Measurements from ENCODE around the gene AQP10. TPM values are rescaled to one million over a fixed set of nuclear protein-coding genes. Genes with fewer than 3 reads are reported as not detected.
"Not testable (repeated sequence)": the region's sequence is repeated elsewhere in the genome, so short reads cannot be mapped to it uniquely, and the experiment has no call there.

Gene AQP10, protein sequence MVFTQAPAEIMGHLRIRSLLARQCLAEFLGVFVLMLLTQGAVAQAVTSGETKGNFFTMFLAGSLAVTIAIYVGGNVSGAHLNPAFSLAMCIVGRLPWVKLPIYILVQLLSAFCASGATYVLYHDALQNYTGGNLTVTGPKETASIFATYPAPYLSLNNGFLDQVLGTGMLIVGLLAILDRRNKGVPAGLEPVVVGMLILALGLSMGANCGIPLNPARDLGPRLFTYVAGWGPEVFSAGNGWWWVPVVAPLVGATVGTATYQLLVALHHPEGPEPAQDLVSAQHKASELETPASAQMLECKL
- not detected for total RNA-seq

DNA sequence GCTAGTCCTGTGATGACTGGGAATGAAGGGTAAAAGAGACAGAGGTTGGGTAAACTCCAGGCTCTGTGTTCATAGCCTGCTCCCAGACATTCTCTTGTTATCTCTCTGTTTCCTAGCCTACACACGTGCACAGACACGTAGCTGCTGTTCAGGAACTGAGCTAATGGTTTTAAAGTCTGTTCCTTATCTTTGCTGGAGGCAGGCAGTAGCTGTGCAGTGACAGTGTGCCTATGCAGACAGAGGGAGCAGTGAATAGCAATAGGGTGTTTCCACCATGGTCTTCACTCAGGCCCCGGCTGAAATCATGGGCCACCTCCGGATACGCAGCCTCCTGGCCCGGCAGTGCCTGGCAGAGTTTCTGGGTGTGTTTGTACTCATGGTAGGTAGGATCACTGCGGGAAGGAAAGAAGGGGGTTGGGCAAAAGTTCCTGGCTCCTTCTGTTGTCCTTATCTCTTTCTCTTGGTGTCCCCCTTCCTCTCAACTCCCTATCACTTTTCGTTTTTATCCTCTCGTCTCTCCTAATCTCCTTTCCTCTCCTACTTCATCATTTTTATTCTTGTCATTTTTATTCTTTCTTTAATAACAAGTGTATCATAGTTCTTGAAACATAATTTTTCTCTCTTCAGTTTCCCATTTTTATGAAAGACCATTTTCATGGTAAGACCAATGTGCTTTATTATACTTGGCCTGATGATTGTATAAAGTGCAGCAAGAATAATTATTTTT, at the start of gene AQP10:
Gene AQP10 (plus strand): TSS at position 212 of the 727 bp plus-strand sequence. CDS start 63 bp downstream, at position 275.
- DNase-seq, result no peak
- CTCF ChIA-PET, result interaction anchor here (1.9 kb wide), 1 partner anchor 14 kb away, joined by 4 read pairs; no protein-coding TSS in a partner anchor
- peaks cover 10% of the 10 kb centered on the region for H3K4me1 Mint-ChIP-seq
- no peak within 1 kb of the TSS for H3K4me3 Mint-ChIP-seq
- POLR2A ChIA-PET, result no interaction called here
- H3K9me3 Mint-ChIP-seq, result peaks cover 15% of the 10 kb centered on the region
- H3K36me3 Mint-ChIP-seq (ENCODE audit: low read depth), result no peaks in the 10 kb centered on the region
- no peak within 1 kb of the TSS for H3K27ac Mint-ChIP-seq
- H3K27me3 Mint-ChIP-seq, result peaks cover 33% of the 10 kb centered on the region

DNA sequence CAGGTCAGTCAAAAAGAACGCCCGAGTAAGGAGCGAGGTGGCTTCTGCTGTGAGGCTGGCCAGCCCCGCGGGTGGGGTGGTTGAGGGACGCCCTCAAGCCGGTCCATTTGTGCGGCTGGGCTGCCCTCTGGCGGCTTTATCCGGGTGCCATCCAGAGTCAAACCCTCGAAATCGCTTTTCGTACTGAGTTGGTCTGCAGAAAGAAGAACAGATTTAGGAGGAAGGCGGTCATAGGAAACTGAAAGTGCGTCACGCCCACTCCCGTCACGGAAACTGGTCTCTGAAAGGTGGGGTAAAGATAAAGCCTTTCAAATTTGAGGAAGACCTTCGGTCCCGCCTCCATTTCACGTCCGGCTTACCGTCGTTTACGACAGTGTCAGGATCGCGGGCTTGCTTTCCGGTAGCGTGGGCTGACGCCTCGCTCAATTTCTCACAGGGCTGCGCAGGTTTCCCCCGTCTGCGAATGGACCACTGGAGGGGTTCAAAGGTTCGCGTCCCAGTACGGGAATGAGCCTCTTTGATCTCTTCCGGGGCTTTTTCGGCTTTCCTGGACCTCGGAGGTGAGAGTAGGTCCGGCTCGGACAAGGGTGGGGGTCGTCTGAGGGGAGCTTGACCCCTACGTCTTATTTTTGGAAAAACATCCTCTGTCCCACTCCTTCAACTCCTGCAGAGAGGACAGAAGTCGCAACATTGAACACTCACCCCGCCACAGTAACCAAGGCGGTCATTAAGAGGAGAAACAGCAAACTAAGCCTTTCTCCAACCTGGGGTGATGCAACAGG, 48.5 kb upstream of the AQP10 start, which contains the start of gene HAX1:
Gene HAX1 (plus strand): TSS at position 413 of the 782 bp plus-strand sequence. CDS start 95 bp downstream, at position 508.
- Mint-ChIP-seq H3K4me3 (peak within 1 kb of the TSS; percentile 89), H3K27me3 (no peaks in the 10 kb centered on the region), H3K4me1 (peaks cover 41% of the 10 kb centered on the region), H3K27ac (peak within 1 kb of the TSS; percentile 97), H3K36me3 (ENCODE audit: low read depth) (peaks cover 44% of the 10 kb centered on the region), H3K9me3 (no peaks in the 10 kb centered on the region)
- peak; percentile 98 for DNase-seq
- CTCF ChIA-PET, result interaction anchor here (0.5 to 1.7 kb wide), 17 partner anchors 9 to 274 kb away, joined by 3 to 9 read pairs (median 3); no protein-coding TSS in a partner anchor
- POLR2A ChIA-PET, result interaction anchor here (0.6 kb wide), 1 partner anchor 309 kb away, joined by 3 read pairs; the partner anchor contains the start of gene SLC39A1

DNA sequence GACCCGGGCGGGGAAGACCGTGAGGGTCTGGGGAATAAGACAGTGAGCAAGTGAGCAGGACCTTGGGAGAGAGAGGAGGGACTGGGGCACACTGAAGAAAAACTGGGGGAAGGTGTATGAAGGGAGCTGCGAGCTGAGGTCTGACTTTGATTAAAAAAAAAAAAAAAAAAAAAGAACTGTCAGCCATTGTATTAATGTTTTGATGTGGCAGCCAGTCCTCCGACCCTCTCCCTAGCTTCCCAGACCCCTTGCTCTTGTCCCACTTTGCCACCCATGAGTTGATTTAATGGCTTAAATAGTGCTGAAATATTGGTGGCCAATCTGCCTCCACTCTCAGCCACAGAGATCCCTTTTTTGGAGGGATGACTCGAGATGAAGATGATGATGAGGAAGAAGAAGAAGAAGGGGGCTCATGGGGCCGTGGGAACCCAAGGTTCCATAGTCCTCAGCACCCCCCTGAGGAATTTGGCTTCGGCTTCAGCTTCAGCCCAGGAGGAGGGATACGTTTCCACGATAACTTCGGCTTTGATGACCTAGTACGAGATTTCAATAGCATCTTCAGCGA, 47.8 kb upstream of the AQP10 start:
- peaks cover 41% of the 10 kb centered on the region for H3K4me1 Mint-ChIP-seq
- H3K36me3 Mint-ChIP-seq (ENCODE audit: low read depth), result peaks cover 42% of the 10 kb centered on the region
- peak overlapping the region; percentile 97 for H3K27ac Mint-ChIP-seq
- no peak for DNase-seq
- ChIA-PET POLR2A (no interaction called here), CTCF (interaction anchor here (0.6 to 1.4 kb wide), 7 partner anchors 55 to 274 kb away, joined by 3 to 4 read pairs (median 3); no protein-coding TSS in a partner anchor)
- H3K27me3 Mint-ChIP-seq, result no peaks in the 10 kb centered on the region
- H3K9me3 Mint-ChIP-seq, result no peaks in the 10 kb centered on the region
- H3K4me3 Mint-ChIP-seq, result peak overlapping the region; percentile 89

DNA sequence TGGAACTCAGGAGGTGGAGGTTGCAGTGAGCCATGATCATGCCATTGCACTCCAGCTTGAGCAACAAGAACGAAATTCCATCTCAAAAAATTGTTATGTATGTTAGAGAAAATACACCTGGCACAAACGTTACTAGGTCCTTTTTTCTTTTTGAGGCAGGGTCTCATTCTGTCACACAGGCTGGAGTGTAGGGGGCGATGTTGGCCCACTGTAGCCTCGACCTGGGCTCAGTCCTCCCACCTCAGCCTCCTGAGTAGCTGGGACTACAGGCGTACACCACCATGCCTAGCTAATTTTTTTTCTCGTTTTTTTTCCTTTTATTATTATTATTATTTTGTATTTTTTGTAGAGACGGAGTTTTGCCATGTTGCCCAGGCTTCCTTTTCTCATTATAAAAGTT, 44.1 kb upstream of the AQP10 start:
- Mint-ChIP-seq H3K36me3 (ENCODE audit: low read depth) (peaks cover 18% of the 10 kb centered on the region), H3K27me3 (no peaks in the 10 kb centered on the region), H3K4me1 (peaks cover 27% of the 10 kb centered on the region), H3K27ac (no peak overlapping the region), H3K4me3 (no peak overlapping the region), H3K9me3 (no peaks in the 10 kb centered on the region)
- peak; percentile 36 for DNase-seq
- ChIA-PET CTCF (interaction anchor here (0.5 to 1.4 kb wide), 6 partner anchors 21 to 399 kb away, joined by 3 to 6 read pairs (median 4); no protein-coding TSS in a partner anchor), POLR2A (no interaction called here)

DNA sequence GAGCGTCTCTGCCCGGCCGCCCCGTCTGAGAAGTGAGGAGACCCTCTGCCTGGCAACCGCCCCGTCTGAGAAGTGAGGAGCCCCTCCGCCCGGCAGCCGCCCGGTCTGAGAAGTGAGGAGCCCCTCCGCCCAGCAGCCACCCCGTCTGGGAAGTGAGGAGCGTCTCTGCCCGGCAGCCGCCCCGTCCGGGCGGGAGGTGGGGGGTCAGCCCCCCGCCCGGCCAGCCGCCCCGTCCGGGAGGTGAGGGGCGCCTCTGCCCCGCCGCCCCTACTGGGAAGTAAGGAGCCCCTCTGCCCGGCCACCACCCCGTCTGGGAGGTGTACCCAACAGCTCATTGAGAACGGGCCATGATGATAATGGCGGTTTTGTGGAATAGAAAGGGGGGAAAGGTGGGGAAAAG, 33.3 kb upstream of the AQP10 start:
- H3K36me3 Mint-ChIP-seq (ENCODE audit: low read depth); H3K9me3 Mint-ChIP-seq; DNase-seq; H3K27ac Mint-ChIP-seq; H3K4me3 Mint-ChIP-seq; CTCF ChIA-PET; POLR2A ChIA-PET; H3K4me1 Mint-ChIP-seq: not testable (repeated sequence)
- peaks cover 20% of the 10 kb centered on the region for H3K27me3 Mint-ChIP-seq

DNA sequence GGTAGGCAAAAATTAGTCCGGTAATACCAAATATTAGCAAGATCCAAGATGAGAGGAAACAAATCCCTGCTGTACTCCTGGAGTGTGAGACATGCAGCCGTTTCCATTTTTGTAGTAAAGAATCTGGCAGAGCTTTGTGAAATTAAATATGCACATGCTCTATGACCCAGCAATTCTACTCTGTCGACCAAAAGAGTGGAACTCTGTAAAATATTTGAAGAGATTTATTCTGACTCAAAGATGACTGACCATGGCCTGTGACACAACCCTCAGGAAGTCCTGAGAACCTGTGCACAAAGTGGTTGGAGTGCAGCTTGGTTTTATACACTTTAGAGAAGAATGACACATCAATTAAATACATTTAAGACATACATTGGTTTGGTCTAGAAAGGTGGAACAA, 32.2 kb upstream of the AQP10 start:
- no peak for DNase-seq
- no peak overlapping the region for H3K27ac Mint-ChIP-seq
- peaks cover 2% of the 10 kb centered on the region for H3K4me1 Mint-ChIP-seq
- ChIA-PET POLR2A (no interaction called here), CTCF (no interaction called here)
- H3K36me3 Mint-ChIP-seq (ENCODE audit: low read depth), result no peaks in the 10 kb centered on the region
- peaks cover 20% of the 10 kb centered on the region for H3K27me3 Mint-ChIP-seq
- H3K9me3 Mint-ChIP-seq, result peaks cover 10% of the 10 kb centered on the region
- H3K4me3 Mint-ChIP-seq, result no peak overlapping the region

DNA sequence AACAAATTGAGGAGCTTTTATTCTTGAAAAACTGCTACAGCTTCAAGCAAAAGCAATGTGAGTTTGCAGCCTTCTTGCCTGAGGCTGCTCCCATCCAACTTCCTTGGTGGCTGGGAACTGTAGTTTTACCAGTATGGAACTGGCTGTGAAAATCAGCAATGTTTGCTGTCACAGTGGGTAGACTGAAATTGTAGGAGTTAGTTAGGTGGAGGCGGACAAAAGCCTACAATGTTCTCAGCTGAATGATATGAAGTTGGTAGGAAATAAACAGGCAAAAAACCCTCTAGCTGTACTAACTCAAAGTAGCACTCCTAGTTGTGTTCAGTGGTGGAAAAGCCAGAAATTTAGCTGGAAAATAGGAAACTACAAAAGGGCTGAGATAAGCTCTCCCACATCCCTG, 30.0 kb upstream of the AQP10 start:
- H3K4me3 Mint-ChIP-seq, result no peak overlapping the region
- H3K36me3 Mint-ChIP-seq (ENCODE audit: low read depth), result peaks cover 5% of the 10 kb centered on the region
- no peak for DNase-seq
- peaks cover 23% of the 10 kb centered on the region for H3K27me3 Mint-ChIP-seq
- no peak overlapping the region for H3K27ac Mint-ChIP-seq
- no peaks in the 10 kb centered on the region for H3K4me1 Mint-ChIP-seq
- peaks cover 16% of the 10 kb centered on the region for H3K9me3 Mint-ChIP-seq
- ChIA-PET CTCF (interaction anchor here (0.6 to 0.7 kb wide), 4 partner anchors 12 to 546 kb away, joined by 3 to 5 read pairs (median 4); no protein-coding TSS in a partner anchor), POLR2A (no interaction called here)

DNA sequence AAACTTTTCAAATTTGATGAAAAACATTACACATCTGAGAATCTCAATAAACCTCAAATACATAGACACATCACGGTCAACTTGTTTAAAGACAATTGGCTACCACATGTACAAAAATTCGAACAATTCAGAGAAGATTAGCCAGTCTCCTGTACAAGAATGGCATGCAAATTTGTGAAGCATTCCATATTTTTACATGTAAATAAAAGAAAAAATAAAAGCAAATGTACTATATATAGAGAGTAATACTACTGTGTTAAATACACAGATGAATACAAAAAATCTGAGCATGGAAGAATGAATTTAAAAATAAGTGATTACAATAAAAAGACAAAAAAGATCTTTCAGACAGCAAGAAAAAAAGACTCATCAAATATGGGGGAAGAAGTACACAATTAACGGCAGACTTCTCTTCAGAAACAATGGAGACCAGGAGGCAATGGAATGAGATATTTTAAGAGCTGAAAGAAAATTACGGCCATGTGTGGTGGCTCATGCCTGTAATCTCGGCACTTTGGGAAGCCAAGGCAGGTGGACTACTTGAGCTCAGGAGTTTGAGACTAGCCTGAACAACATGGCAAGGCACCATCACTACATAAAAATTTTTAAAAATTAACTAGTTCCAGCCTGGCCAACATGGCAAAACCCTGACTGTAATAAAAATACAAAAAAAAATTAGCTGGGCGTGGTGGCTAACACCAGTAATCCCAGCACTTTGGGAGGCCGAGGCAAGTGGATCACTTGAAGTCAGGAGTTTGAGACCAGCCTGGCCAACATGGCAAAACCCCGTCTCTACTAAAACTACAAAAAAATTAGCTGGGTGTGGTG, 25.3 kb upstream of the AQP10 start:
- ChIA-PET CTCF (interaction anchor here (1.0 to 1.6 kb wide), 2 partner anchors 30 to 104 kb away, joined by 3 read pairs; partner anchors contain the start of gene TPM3), POLR2A (no interaction called here)
- H3K4me3 Mint-ChIP-seq, result no peak overlapping the region
- H3K36me3 Mint-ChIP-seq (ENCODE audit: low read depth), result peaks cover 5% of the 10 kb centered on the region
- H3K27ac Mint-ChIP-seq, result no peak overlapping the region
- no peaks in the 10 kb centered on the region for H3K4me1 Mint-ChIP-seq
- H3K9me3 Mint-ChIP-seq, result peaks cover 18% of the 10 kb centered on the region
- no peak for DNase-seq
- H3K27me3 Mint-ChIP-seq, result peaks cover 13% of the 10 kb centered on the region

DNA sequence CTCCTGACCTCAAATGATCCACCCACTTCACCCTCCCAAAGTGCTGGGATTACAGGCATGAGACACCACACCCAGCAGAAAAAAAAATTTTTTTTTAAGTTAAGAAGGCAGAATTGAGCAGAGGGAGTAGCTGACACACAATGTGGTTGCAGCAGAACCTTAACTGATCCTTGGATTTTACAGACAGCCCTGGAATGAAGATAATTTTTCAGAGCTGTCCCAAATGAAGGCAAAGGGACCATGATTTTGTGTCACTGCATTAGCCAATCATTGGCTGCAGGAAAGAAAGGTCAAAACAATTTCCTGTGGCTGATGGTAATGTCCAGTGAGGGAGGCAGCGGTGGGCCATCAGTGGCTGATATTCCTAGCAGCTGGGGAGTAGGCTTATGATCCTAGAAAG, 19.3 kb upstream of the AQP10 start:
- ChIA-PET POLR2A (no interaction called here), CTCF (interaction anchor here (0.6 kb wide), 1 partner anchor 14 kb away, joined by 3 read pairs; no protein-coding TSS in a partner anchor)
- Mint-ChIP-seq H3K27ac (no peak overlapping the region), H3K4me3 (no peak overlapping the region), H3K27me3 (peaks cover 2% of the 10 kb centered on the region), H3K9me3 (peaks cover 5% of the 10 kb centered on the region), H3K36me3 (ENCODE audit: low read depth) (no peaks in the 10 kb centered on the region), H3K4me1 (no peaks in the 10 kb centered on the region)
- DNase-seq, result no peak

DNA sequence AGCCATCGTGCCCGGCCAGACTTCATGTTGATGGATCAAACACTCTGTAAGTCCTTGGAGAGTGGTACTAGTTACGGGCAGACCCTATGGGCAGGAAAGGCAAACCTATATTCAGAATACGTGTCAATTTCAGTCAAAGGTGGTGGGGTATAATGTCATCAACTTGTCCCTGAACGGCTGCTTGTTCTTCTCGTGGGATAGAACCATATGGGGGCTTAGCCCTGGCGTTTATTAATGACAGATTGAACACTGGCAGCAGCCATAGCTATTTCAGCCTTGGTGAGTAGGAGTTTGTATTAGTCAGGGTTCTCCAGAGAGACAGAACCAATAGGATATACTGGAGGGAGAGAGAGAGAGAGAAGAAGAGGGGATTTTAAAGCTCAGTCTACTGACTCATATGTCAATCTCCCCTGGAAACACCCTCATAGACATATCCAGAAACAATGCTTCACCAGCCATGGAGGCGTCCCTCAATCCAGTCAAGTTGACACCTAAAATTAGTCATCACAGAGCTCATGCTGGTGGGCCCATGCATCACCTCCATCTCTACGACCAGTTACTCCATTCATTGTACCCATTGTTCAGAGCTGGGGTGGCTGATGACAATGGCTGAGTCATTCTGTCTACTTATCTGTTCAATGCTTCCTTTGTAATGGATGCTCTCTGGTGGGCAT, 16.1 kb upstream of the AQP10 start:
- H3K27me3 Mint-ChIP-seq, result no peaks in the 10 kb centered on the region
- H3K36me3 Mint-ChIP-seq (ENCODE audit: low read depth), result no peaks in the 10 kb centered on the region
- CTCF ChIA-PET, result interaction anchor here (1.6 to 1.9 kb wide), 5 partner anchors 9 to 41 kb away, joined by 4 to 6 read pairs (median 4); no protein-coding TSS in a partner anchor
- DNase-seq, result no peak
- H3K4me3 Mint-ChIP-seq, result no peak overlapping the region
- H3K4me1 Mint-ChIP-seq, result peaks cover 13% of the 10 kb centered on the region
- H3K27ac Mint-ChIP-seq, result no peak overlapping the region
- POLR2A ChIA-PET, result no interaction called here
- peaks cover 9% of the 10 kb centered on the region for H3K9me3 Mint-ChIP-seq

DNA sequence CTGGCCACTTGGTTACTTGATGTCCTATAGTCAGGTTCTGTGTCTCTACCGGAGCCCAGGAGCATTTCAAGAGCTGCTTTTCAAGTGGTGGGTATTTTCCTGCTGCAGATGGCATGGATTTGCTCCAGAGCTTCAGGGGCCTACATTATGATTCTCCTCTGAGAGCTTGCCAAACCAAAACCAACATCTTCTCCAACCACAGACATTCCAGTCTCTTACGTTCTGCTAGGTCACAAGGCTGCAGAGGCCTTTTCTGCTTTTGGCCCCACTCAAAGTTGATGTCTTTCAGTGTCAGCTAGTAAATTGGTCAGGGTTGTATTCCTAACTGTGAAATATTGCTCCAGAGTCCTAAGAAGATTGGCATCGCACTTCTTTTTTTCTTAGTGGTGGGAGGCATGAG, 14.7 kb upstream of the AQP10 start:
- peaks cover 9% of the 10 kb centered on the region for H3K9me3 Mint-ChIP-seq
- H3K27ac Mint-ChIP-seq, result no peak overlapping the region
- H3K36me3 Mint-ChIP-seq (ENCODE audit: low read depth), result no peaks in the 10 kb centered on the region
- POLR2A ChIA-PET, result no interaction called here
- H3K27me3 Mint-ChIP-seq, result no peaks in the 10 kb centered on the region
- peaks cover 13% of the 10 kb centered on the region for H3K4me1 Mint-ChIP-seq
- H3K4me3 Mint-ChIP-seq, result no peak overlapping the region
- no peak for DNase-seq
- CTCF ChIA-PET, result interaction anchor here (0.8 to 1.9 kb wide), 6 partner anchors 8 to 42 kb away, joined by 3 to 6 read pairs (median 4); no protein-coding TSS in a partner anchor
